Tibial nerve (tissue), 4 donors: ENCODE data around the gene PHLPP1. TPM values are rescaled to one million over a fixed set of nuclear protein-coding genes. Genes with fewer than 3 reads are reported as not detected.
"Not testable (repeated sequence)": the region's sequence is repeated elsewhere in the genome, so short reads cannot be mapped to it uniquely, and the experiment has no call there.

Experiments
- DNase-seq, 2 donors: peaks; one replicate each; pipeline ENCODE4 v3.0.0-alpha.2; 2019; ENCODE audit warnings: low spot score in 2 of 2
- H3K27ac ChIP-seq, 4 donors: fragments of 200-600 bp; sonication (generic) in 3 of 4; one replicate each; pipeline ENCODE4 v1.5.1; 2017 to 2019; ENCODE audit warnings: mild to moderate bottlenecking in 1 of 4
- H3K27me3 ChIP-seq, 2 donors: fragments of 200-600 bp; sonication (generic) in 1 of 2; one replicate each; pipeline versions ENCODE4 v1.5.1 to v1.6.0; 2017 to 2019
- H3K36me3 ChIP-seq, 3 donors: fragments of 200-600 bp; sonication (generic); one replicate each; pipeline ENCODE4 v1.5.1; 2018 to 2019
- H3K4me1 ChIP-seq, 4 donors: fragments of 200-600 bp; sonication (generic) in 3 of 4; one replicate each; pipeline ENCODE4 v1.5.1; 2017 to 2019
- H3K4me3 ChIP-seq, 4 donors: fragments of 200-600 bp; sonication (generic) in 3 of 4; one replicate each; pipeline ENCODE4 v1.5.1; 2017 to 2019; ENCODE audit warnings: mild to moderate bottlenecking in 1 of 4, moderate library complexity in 1 of 4
- H3K9me3 ChIP-seq, 4 donors: fragments of 200-600 bp; sonication (generic) in 3 of 4; one replicate each; pipeline ENCODE4 v1.5.1; 2017 to 2019
- CTCF ChIP-seq, 5 experiments: fragments of 200-600 bp in 3 of 5; fragments of 450-650 bp in 2 of 5; sonication (generic) in 3 of 5; IDR thresholded peaks; one replicate each; pipeline ENCODE4 v1.5.1; 2016 to 2019; ENCODE audit warnings: antibody characterized with exemption in 5 of 5, mild to moderate bottlenecking in 3 of 5, moderate library complexity in 2 of 5
- EP300 ChIP-seq, 2 donors: sonication (generic); formaldehyde crosslinking; IDR thresholded peaks; one replicate each; pipeline ENCODE4 v1.6.1; 2017; ENCODE audit warnings: antibody characterized with exemption in 2 of 2, mild to moderate bottlenecking in 1 of 2
- POLR2A ChIP-seq, 2 donors: fragments of 450-650 bp; IDR thresholded peaks; one replicate each; pipeline ENCODE4 v1.6.1; 2017; ENCODE audit warnings: antibody characterized with exemption in 2 of 2, mild to moderate bottlenecking in 2 of 2, moderate library complexity in 2 of 2
- WGBS, 2 donors: methylation state at CpG; one replicate each; pipeline ENCODE4 v1.1.5; 2018; 5-methylcytosine and 5-hydroxymethylcytosine counted together
- total RNA-seq, 4 donors: library from RNA; depleted of rRNA; stranded (reverse); fragments of >200 nt; gene quantifications; one replicate each; pipeline ENCODE4 v1.1.0, GENCODE V29; 2016

PHLPP1 gene
- total RNA-seq, 4 donors from 2014 or later = 11.4 to 16.1 (median 14.5) TPM

- no peak overlapping the region for H3K4me3 ChIP-seq
- WGBS, 2 donors = 80 to 98% methylated on average over 1 of the region's 1 CpG
- no peaks in the 10 kb centered on the region for H3K27me3 ChIP-seq
- no peaks in the 10 kb centered on the region for H3K4me1 ChIP-seq
- no peaks in the 10 kb centered on the region for H3K9me3 ChIP-seq
- no peak overlapping the region for H3K27ac ChIP-seq
- DNase-seq = no peak
- H3K36me3 ChIP-seq = no peaks in the 10 kb centered on the region
- TF ChIP-seq CTCF (IDR thresholded peaks at IDR 0.05) = no peak
- no peak for TF ChIP-seq EP300 (IDR thresholded peaks at IDR 0.05)
- TF ChIP-seq POLR2A (IDR thresholded peaks at IDR 0.05) = no peak
Observed at GRCh38 chr18:62808123-62808522, 92.8 kb downstream of the PHLPP1 start.

- 97 to 98% methylated on average over 8 of the region's 8 CpGs for WGBS, 2 donors
- H3K27ac ChIP-seq, H3K36me3 ChIP-seq, H3K27me3 ChIP-seq, H3K9me3 ChIP-seq, H3K4me3 ChIP-seq, DNase-seq: not testable (repeated sequence)
- H3K4me1 ChIP-seq = peaks cover 0 to 12% (median 2%) of the 10 kb centered on the region in 4 donors
Observed at GRCh38 chr18:62809445-62809844, 94.1 kb downstream of the PHLPP1 start.

GRCh38 chr18:62809900-62810299 is 94.6 kb downstream of the PHLPP1 start:
- 83 to 91% methylated on average over 1 of the region's 1 CpG for WGBS, 2 donors
- H3K27ac ChIP-seq = no peak overlapping the region

GRCh38 chr18:62810682-62811081 is 95.3 kb downstream of the PHLPP1 start:
- TF ChIP-seq CTCF (IDR thresholded peaks at IDR 0.05) (no peak), POLR2A (IDR thresholded peaks at IDR 0.05) (no peak), EP300 (IDR thresholded peaks at IDR 0.05) (no peak)
- no peak for DNase-seq
- Histone ChIP-seq H3K27me3 (no peaks in the 10 kb centered on the region), H3K27ac (no peak overlapping the region), H3K9me3 (no peaks in the 10 kb centered on the region), H3K4me1 (peaks cover 0 to 18% (median 4%) of the 10 kb centered on the region in 4 donors), H3K36me3 (no peaks in the 10 kb centered on the region), H3K4me3 (no peak overlapping the region)
- 70 to 71% methylated on average over 4 of the region's 4 CpGs for WGBS, 2 donors

More at GRCh38 chr18:62809900-62810299, 94.6 kb downstream of the PHLPP1 start:
- no peak for TF ChIP-seq EP300 (IDR thresholded peaks at IDR 0.05)
- Histone ChIP-seq H3K9me3 (no peaks in the 10 kb centered on the region), H3K27me3 (no peaks in the 10 kb centered on the region), H3K4me1 (peaks cover 0 to 12% (median 4%) of the 10 kb centered on the region in 4 donors), H3K36me3 (no peaks in the 10 kb centered on the region), H3K4me3 (no peak overlapping the region)
- DNase-seq = no peak

- TF ChIP-seq CTCF (IDR thresholded peaks at IDR 0.05) (no peak), EP300 (IDR thresholded peaks at IDR 0.05) (no peak), POLR2A (IDR thresholded peaks at IDR 0.05) (no peak)
- H3K36me3 ChIP-seq = no peaks in the 10 kb centered on the region
- no peak overlapping the region for H3K27ac ChIP-seq
- no peak for DNase-seq
- H3K4me1 ChIP-seq = peaks cover 0 to 18% (median 4%) of the 10 kb centered on the region in 4 donors
- H3K9me3 ChIP-seq = no peaks in the 10 kb centered on the region
- no peak overlapping the region for H3K4me3 ChIP-seq
- H3K27me3 ChIP-seq = no peaks in the 10 kb centered on the region
Observed at GRCh38 chr18:62811674-62812073, 96.3 kb downstream of the PHLPP1 start.

- 85 to 87% methylated on average over 3 of the region's 3 CpGs for WGBS, 2 donors
Observed at GRCh38 chr18:62812242-62812641, 96.9 kb downstream of the PHLPP1 start.

More at GRCh38 chr18:62812242-62812641, 96.9 kb downstream of the PHLPP1 start:
- Histone ChIP-seq H3K36me3 (no peaks in the 10 kb centered on the region), H3K4me1 (peaks cover 0 to 18% (median 4%) of the 10 kb centered on the region in 4 donors), H3K27me3 (no peaks in the 10 kb centered on the region), H3K4me3 (no peak overlapping the region), H3K9me3 (no peaks in the 10 kb centered on the region), H3K27ac (no peak overlapping the region)
- TF ChIP-seq CTCF (IDR thresholded peaks at IDR 0.05) (no peak), POLR2A (IDR thresholded peaks at IDR 0.05) (no peak), EP300 (IDR thresholded peaks at IDR 0.05) (no peak)
- no peak for DNase-seq
